ENCODE results near the gene TESMIN.

TESMIN gene, protein sequence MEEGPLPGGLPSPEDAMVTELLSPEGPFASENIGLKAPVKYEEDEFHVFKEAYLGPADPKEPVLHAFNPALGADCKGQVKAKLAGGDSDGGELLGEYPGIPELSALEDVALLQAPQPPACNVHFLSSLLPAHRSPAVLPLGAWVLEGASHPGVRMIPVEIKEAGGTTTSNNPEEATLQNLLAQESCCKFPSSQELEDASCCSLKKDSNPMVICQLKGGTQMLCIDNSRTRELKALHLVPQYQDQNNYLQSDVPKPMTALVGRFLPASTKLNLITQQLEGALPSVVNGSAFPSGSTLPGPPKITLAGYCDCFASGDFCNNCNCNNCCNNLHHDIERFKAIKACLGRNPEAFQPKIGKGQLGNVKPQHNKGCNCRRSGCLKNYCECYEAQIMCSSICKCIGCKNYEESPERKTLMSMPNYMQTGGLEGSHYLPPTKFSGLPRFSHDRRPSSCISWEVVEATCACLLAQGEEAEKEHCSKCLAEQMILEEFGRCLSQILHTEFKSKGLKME

DNA sequence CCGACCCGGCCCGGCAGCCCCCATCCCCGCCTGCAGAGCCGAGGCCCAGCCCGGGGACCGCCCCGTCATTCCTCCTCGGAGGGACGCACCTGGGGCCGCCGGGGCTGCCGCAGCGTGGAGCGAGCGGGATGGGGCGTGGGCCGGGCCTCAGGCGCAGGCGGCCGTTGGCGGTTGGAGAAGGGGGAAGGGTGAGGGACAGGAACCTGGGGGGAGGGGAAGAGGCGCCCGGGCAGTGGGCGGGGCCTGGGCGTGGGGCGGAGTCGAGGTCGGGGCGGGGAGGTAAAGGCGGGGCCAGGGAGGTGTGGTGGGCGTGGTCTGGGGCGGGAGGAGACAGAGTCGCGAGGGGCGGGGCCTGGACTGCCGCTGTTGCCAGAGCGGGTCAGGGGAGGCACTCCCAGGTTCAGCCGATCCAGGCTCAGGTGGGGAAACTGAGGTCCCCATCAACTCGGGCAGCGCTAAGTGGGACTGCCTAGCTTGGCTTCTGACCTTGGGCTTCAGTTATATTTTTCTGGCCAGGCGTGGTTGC is at the start of gene TESMIN:
Gene TESMIN (minus strand): TSS at position 190 of the 526 bp plus-strand sequence. CDS start 860 bp downstream, outside the sequence.
- no peak within 1 kb of the TSS for H3K9ac ChIP-seq (ENCODE audit: low read length)
- peak within 1 kb of the TSS in 1 of 2 donors; percentile 32 for H3K4me3 ChIP-seq (ENCODE audit: low read depth in 1 of 2, low read length in 2 of 2)
- H3K27ac ChIP-seq (ENCODE audit: low read depth, low read length): no peak within 1 kb of the TSS
- H3K9me3 ChIP-seq (ENCODE audit: low read length): no peaks in the 10 kb centered on the region
- no peaks in the 10 kb centered on the region for H3K27me3 ChIP-seq (ENCODE audit: control insufficient read depth in 1 of 2, insufficient read depth in 2 of 2, low read length in 2 of 2)
- H3K36me3 ChIP-seq (ENCODE audit: insufficient read depth, low read length): peaks cover 14% of the 10 kb centered on the region
- no peaks in the 10 kb centered on the region for H3K4me1 ChIP-seq (ENCODE audit: insufficient read depth, low read length)

DNA sequence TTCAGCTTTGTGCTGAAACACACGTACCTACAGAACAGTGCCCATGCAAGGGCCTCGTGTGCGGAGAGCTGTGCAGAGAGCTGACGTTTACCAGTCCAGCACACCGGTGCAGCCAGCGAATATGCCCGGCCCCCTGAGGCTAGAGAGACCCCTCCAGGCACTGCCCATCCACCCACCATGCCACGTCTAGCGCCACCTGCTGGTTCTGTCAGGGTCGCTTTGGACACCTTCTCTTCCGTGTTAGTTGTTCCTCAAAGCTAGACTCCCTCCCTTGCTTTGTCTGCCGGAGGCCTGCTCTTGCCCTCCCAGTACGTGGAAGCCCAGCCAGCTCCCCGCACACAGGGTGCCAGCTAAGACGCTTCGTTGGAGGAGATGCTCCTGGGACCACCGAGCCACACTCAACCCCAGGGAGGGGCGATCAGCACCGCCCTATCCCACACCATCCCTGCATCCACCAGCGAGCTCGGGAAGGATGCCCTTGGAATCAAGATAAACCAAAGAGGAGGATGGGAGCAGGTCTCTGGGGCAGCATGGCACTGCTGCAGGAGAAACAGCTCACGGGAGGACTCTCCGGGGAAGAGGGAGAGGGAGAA is 47.0 kb upstream of the TESMIN start:
- H3K4me3 ChIP-seq (ENCODE audit: low read depth in 1 of 2, low read length in 2 of 2): no peak overlapping the region
- H3K27me3 ChIP-seq (ENCODE audit: control insufficient read depth in 1 of 2, insufficient read depth in 2 of 2, low read length in 2 of 2): no peaks in the 10 kb centered on the region
- H3K27ac ChIP-seq (ENCODE audit: low read depth, low read length): no peak overlapping the region
- peaks cover 76% of the 10 kb centered on the region for H3K36me3 ChIP-seq (ENCODE audit: insufficient read depth, low read length)
- H3K9ac ChIP-seq (ENCODE audit: low read length): no peak overlapping the region
- no peaks in the 10 kb centered on the region for H3K9me3 ChIP-seq (ENCODE audit: low read length)
- no peaks in the 10 kb centered on the region for H3K4me1 ChIP-seq (ENCODE audit: insufficient read depth, low read length)

DNA sequence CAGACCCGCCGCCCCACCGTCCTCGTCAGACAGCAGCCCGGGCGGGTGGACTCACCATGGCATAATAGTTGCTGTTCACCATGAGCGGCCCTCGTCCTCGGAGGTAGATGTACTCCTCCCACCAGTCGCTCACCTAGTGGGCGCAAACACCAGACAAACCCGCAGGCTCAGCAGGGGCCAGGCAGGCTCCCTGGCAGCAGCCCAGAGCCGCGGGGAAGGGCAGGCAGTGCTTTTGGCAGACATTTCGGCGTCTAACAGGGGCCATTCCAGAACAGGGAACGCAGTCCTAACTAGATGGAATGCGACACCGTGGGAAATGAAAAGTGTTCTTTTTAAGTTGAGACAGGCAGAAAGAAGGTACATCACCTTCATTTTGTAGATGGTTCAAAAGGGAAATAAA is 45.5 kb upstream of the TESMIN start:
- Histone ChIP-seq H3K9ac (ENCODE audit: low read length) (no peak overlapping the region), H3K27me3 (ENCODE audit: control insufficient read depth in 1 of 2, insufficient read depth in 2 of 2, low read length in 2 of 2) (no peaks in the 10 kb centered on the region), H3K4me1 (ENCODE audit: insufficient read depth, low read length) (no peaks in the 10 kb centered on the region), H3K9me3 (ENCODE audit: low read length) (no peaks in the 10 kb centered on the region), H3K4me3 (ENCODE audit: low read depth in 1 of 2, low read length in 2 of 2) (no peak overlapping the region), H3K27ac (ENCODE audit: low read depth, low read length) (no peak overlapping the region), H3K36me3 (ENCODE audit: insufficient read depth, low read length) (peaks cover 84% of the 10 kb centered on the region)

DNA sequence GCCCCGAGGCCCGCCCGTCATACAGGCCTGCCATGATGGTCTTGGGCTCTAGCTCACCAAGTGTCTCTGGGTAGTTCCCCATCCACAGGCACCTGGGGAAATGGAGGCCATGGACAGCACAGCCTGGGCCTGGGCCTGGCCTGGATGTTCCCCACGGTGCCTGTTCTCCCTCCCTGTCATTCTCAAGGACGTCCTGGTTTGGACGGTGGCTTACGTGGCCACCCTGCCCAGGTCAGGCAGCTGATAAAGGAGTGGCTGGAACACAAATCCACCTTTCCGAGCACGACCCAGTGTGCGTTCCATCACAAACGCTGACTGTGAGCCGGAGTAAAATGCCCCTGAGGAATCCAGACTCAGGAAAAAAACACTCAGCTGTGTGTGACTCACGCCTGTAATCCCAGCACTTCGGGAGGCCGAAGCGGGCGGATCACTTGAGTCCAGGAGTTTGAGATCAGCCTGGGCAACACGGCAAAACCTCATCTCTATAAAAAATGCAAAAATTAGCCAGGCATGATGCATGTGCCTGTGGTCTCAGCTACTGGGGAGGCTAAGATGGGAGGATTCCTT is 41.2 kb upstream of the TESMIN start:
- Histone ChIP-seq H3K27ac (ENCODE audit: low read depth, low read length) (no peak overlapping the region), H3K4me1 (ENCODE audit: insufficient read depth, low read length) (no peaks in the 10 kb centered on the region), H3K4me3 (ENCODE audit: low read depth in 1 of 2, low read length in 2 of 2) (no peak overlapping the region), H3K36me3 (ENCODE audit: insufficient read depth, low read length) (peaks cover 67% of the 10 kb centered on the region), H3K27me3 (ENCODE audit: control insufficient read depth in 1 of 2, insufficient read depth in 2 of 2, low read length in 2 of 2) (no peaks in the 10 kb centered on the region), H3K9ac (ENCODE audit: low read length) (no peak overlapping the region), H3K9me3 (ENCODE audit: low read length) (no peaks in the 10 kb centered on the region)

DNA sequence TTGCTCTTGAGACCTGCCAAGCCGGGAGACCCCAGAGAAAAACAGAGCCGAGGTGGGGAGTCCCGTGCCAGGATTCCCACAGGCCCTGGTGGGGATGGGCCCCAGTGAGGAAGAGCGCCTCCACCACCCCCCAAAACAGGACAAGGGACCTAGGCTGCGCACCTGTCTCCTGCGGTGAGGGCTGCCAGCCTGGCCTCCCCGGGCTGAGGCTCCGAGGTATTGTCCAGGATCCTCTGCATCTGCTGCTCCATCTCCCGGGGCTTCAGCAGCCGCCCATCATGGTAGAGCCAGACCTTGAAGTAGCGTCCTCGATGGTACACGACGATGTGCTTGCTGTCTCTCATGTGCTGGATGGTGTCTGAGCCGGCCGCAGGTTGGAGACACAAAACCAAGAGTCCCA is 33.3 kb upstream of the TESMIN start:
- Histone ChIP-seq H3K4me1 (ENCODE audit: insufficient read depth, low read length) (no peaks in the 10 kb centered on the region), H3K9me3 (ENCODE audit: low read length) (no peaks in the 10 kb centered on the region), H3K36me3 (ENCODE audit: insufficient read depth, low read length) (peaks cover 58% of the 10 kb centered on the region), H3K27ac (ENCODE audit: low read depth, low read length) (no peak overlapping the region), H3K27me3 (ENCODE audit: control insufficient read depth in 1 of 2, insufficient read depth in 2 of 2, low read length in 2 of 2) (no peaks in the 10 kb centered on the region), H3K4me3 (ENCODE audit: low read depth in 1 of 2, low read length in 2 of 2) (no peak overlapping the region), H3K9ac (ENCODE audit: low read length) (no peak overlapping the region)

DNA sequence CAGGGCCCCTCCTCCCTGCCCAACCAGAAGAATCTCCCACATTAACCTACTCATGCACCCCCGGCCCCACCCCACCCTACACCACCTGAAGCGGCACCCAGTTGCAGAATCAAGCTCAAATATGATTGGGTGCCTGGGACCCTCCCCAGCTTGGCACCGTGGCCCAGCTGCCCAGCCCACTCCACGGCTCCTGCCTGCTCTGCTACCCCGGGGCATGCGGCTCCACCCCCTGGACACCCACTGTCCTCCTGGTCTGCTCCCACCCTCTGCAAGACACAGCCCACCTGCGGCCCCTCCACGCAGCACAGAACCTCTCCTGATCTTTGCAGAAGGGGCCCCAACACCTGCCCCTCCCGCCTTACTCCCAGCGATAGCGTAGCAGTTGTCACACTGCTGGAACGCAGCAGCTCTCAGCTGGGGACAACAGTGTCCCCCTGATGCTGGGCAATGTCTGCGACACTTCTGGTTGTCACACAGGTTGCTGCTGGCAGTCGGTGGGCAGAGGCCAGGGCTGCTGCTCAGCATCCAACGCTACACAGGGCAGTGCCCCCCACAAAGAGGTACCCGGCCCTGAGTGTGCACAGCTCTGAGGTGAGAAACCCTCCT is 32.0 kb upstream of the TESMIN start:
- Histone ChIP-seq H3K36me3 (ENCODE audit: insufficient read depth, low read length) (peaks cover 65% of the 10 kb centered on the region), H3K27ac (ENCODE audit: low read depth, low read length) (no peak overlapping the region), H3K4me1 (ENCODE audit: insufficient read depth, low read length) (no peaks in the 10 kb centered on the region), H3K4me3 (ENCODE audit: low read depth in 1 of 2, low read length in 2 of 2) (no peak overlapping the region), H3K27me3 (ENCODE audit: control insufficient read depth in 1 of 2, insufficient read depth in 2 of 2, low read length in 2 of 2) (no peaks in the 10 kb centered on the region), H3K9me3 (ENCODE audit: low read length) (no peaks in the 10 kb centered on the region), H3K9ac (ENCODE audit: low read length) (no peak overlapping the region)

DNA sequence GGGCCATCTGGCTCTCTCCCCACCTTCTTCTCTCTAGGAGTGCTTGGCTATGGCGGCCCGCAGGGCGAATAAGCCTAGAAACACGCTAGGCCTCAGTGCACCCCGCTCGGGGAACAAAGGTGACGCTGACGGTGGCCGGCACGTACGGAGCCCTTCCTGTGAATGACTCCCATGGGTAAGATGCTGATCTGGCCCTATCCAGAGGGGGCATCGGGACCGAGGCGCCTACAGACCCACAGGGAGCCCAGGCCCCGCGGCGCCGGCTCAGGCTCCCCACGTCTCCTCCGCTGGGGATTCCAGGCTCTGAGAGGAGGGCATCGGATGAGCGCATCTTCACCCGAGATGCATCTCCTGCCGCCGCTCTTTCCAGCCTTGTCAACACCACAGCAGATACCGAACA is 31.4 kb upstream of the TESMIN start:
- Histone ChIP-seq H3K36me3 (ENCODE audit: insufficient read depth, low read length) (peaks cover 65% of the 10 kb centered on the region), H3K9me3 (ENCODE audit: low read length) (no peaks in the 10 kb centered on the region), H3K4me3 (ENCODE audit: low read depth in 1 of 2, low read length in 2 of 2) (no peak overlapping the region), H3K9ac (ENCODE audit: low read length) (no peak overlapping the region), H3K27ac (ENCODE audit: low read depth, low read length) (no peak overlapping the region), H3K27me3 (ENCODE audit: control insufficient read depth in 1 of 2, insufficient read depth in 2 of 2, low read length in 2 of 2) (no peaks in the 10 kb centered on the region), H3K4me1 (ENCODE audit: insufficient read depth, low read length) (no peaks in the 10 kb centered on the region)

DNA sequence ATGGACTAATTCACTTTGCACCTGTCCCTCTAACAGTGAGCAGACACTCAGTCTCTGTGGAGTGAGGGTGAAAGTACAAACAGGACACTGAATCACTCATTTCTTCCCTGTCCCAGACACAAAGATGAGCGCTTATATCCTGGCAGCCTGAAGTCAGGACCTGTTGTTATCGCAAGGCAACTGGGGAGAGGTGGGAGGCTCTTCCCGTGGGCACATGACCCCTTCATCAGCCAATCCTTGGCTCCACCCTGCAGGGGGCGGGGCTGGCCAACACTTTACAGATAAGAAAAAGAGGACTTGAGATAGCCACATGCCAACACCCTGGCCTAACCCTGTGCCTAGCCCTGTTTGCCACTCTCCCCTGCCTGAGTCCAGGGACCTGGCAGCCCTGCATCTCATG is 29.5 kb upstream of the TESMIN start:
- Histone ChIP-seq H3K27me3 (ENCODE audit: control insufficient read depth in 1 of 2, insufficient read depth in 2 of 2, low read length in 2 of 2) (no peaks in the 10 kb centered on the region), H3K4me1 (ENCODE audit: insufficient read depth, low read length) (no peaks in the 10 kb centered on the region), H3K36me3 (ENCODE audit: insufficient read depth, low read length) (peaks cover 82% of the 10 kb centered on the region), H3K4me3 (ENCODE audit: low read depth in 1 of 2, low read length in 2 of 2) (no peak overlapping the region), H3K9me3 (ENCODE audit: low read length) (no peaks in the 10 kb centered on the region), H3K27ac (ENCODE audit: low read depth, low read length) (no peak overlapping the region), H3K9ac (ENCODE audit: low read length) (no peak overlapping the region)

DNA sequence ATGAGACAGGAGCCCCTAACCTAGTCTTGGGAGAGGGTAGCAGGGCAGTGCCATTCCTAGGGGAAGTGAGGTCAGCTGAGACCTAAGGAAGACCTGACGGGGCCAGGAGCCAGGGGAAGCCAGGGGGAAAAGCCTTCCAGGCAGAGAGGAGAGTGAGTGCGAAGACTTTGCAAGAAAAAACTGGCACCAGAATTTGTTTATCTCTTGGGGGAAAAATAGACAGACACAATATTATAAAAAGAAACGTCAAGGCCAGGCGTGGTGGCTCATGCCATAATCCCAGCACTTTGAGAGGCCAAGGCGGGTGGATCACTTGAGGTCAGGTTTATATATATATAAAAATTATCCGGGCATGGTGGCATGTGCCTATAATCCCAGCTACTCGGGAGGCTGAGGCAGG is 26.9 kb upstream of the TESMIN start:
- Histone ChIP-seq H3K27me3 (ENCODE audit: control insufficient read depth in 1 of 2, insufficient read depth in 2 of 2, low read length in 2 of 2) (no peaks in the 10 kb centered on the region), H3K9me3 (ENCODE audit: low read length) (no peaks in the 10 kb centered on the region), H3K4me1 (ENCODE audit: insufficient read depth, low read length) (no peaks in the 10 kb centered on the region), H3K27ac (ENCODE audit: low read depth, low read length) (no peak overlapping the region), H3K4me3 (ENCODE audit: low read depth in 1 of 2, low read length in 2 of 2) (no peak overlapping the region), H3K36me3 (ENCODE audit: insufficient read depth, low read length) (peaks cover 86% of the 10 kb centered on the region), H3K9ac (ENCODE audit: low read length) (no peak overlapping the region)

DNA sequence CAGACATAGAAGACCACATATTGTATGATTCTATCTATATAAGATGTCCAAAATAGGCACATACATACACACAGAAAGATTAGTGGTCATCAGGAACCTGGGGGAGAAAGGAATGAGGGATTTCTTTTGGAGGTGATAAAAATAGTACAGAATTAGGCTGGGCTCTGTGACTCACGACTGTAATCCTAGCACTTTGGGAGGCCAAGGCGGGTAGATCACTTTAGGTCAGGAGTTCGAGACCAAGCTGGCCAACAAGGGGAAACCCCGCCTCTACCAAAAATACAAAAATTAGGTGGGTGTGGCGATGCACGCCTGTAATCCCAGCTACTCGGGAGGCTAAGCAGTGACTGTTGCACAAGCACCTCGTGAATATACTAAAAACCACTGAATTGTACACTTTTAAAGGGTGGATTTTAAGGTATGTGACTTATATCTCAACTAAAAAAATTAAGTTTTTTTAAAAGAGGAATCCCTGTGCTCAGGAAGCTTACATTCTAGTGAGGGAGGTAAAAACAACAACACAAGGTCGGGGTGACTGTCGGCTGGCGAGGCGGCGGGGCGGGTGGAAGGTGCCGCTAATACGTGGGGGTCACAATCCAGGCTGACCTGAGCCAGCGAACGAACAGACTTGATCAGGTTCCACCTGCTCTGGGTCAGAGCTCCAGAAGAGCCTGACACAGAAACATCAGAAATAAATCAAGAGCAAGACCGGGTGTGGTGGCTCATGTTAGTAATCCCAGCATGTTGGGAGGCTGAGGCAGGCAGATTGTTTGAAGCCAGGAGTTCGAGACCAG is 25.3 kb upstream of the TESMIN start:
- H3K36me3 ChIP-seq (ENCODE audit: insufficient read depth, low read length): peaks cover 88% of the 10 kb centered on the region
- no peak overlapping the region for H3K9ac ChIP-seq (ENCODE audit: low read length)
- H3K9me3 ChIP-seq (ENCODE audit: low read length): no peaks in the 10 kb centered on the region
- H3K27me3 ChIP-seq (ENCODE audit: control insufficient read depth in 1 of 2, insufficient read depth in 2 of 2, low read length in 2 of 2): no peaks in the 10 kb centered on the region
- H3K4me1 ChIP-seq (ENCODE audit: insufficient read depth, low read length): no peaks in the 10 kb centered on the region
- H3K27ac ChIP-seq (ENCODE audit: low read depth, low read length): no peak overlapping the region
- H3K4me3 ChIP-seq (ENCODE audit: low read depth in 1 of 2, low read length in 2 of 2): no peak overlapping the region

Measured in muscle layer of colon (tissue), 2 donors.